GM15510 (cell line): ENCODE measurements around the gene FLT1.

Source experiments
- POLR2A ChIP-seq: IDR thresholded peaks from 3 replicates; pipeline ENCODE4 v1.6.1; 2011; ENCODE audit warnings: borderline replicate concordance; ENCODE audit not compliant: insufficient read length; ENCODE audit errors: extremely low read depth

Gene FLT1

DNA sequence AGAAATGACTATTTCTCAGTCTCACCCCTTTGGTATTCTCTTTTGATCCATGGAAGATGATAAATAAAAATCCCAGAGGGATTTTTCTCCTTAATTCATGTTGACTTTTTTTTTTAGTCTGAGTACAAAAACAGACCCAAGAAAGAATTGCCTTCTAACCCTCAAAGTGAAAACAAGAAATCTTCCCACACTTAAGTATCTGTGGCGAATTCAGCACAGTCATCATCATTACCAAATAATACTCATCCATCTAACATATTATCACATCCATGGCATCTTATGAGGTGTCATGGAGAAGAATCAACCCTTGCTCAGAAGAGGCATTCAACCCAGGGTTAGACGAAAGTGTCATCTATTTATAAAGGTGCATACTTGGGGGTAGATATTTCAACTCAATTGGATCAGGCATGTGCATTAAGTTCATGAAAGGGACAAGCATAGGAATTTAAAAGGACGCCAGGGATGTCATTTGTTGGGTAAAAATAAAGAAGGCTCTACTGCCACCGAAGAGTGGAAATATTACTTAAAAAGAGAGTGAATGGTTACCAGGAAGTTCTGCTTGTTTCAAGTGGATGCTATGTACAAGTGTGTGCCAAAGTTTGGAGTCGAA, 101.9 kb downstream of the FLT1 start:
- no peak for TF ChIP-seq POLR2A

DNA sequence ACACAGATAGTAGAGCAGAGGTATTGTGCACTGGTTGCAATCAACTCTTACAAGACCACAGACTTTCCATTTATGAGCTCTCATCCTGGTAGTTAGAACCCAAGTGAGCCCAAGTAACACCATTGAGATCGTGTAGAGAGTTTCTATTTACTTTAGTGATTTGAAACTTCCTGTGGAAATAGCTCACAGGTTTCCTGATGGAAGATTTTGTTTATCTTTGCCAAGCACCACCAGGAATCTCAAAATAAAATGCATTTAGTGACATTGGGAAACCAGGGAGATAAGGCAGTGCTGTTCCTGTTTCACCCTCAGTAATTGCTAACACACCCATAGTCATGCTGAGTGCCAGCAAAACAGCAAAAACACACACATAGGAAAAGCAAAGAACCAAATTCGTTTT, 102.5 kb downstream of the FLT1 start:
- TF ChIP-seq POLR2A, result no peak

DNA sequence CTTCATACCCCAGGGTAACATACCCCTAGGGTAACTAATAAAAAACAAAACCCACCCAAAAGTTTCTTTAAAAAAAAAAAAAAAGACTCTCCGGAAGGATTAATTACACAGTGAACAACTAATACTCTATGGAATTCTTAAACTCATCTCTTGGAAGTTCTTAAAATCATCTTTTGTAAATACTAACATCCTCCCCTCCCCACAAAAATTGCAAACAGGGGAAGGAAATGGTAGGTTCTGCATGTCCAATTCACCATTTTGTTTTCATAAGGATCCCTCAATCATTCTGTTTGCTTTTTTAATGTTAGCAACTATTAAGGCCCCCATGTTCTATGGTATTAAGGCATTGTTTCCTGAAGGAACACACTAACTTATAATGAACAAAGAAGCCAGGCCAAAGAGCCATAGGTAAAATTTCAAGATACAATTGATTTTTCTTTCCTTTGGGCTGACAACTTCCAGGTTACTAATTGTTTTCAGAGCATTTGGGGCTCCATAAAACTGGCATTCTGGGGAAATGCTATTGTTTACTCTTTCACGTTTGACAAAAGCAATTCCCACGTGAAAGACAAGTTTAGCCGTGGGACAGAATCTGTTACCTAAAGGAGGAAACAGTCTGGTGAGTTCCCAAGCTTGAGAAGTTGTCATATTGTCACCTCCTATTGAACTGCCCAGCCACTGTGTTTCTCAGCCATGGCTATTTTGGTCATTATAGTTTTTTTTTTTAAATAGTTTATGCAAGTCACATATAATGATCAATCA, 107.0 kb downstream of the FLT1 start:
- no peak for TF ChIP-seq POLR2A

DNA sequence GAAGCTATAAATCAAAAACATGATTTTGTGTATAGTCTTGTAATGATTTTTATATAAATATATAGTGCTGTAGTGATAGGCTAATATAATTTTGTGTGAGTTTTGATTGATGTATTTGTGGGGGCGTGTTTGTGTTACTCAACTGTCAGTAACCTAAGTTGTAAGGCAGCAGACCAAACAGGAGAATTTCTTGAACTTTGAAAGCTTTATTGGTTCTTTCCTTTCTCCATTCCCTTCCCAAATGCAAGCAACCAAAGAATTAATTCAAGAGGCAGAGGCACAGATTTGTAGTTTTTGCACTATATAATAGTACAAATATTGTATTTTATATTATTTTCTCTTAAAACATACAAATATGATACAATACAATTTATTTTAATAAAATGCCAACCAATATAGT, 109.6 kb downstream of the FLT1 start:
- no peak for TF ChIP-seq POLR2A

DNA sequence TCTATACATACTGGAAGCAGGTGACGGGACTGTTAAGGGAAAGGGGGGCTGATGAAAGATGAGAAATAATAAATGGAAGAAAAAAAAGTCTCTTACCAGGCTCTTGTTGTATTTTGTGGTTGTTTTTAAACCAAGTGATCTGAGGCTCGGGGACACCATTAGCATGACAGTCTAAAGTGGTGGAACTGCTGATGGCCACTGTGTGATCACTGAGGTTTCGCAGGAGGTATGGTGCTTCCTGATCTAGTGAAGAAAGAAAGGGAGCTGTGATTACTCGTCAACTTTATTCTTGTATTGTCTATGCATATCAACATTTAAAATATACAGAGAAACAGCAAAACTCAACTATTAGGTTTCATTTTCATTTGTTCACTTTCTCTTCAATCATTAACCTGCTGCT, 110.1 kb downstream of the FLT1 start:
- no peak for TF ChIP-seq POLR2A

DNA sequence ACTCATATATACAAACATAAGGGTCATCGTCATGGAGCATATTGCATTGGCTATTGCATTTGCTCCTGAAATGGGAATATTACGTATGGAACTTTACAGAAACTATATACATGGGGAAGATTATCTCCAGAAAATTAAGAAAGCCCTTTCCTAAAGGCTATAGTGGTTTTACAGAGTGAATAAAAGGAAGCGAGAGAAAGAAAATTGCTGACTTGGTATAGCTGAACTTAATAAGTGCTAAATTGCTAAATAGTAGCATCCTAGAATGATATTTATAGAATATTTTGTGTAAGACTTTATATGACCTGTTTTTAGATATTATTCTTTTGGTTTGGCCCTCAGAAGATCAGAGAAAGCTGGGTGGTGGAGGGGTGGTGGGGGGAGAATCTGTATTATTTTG, 114.6 kb downstream of the FLT1 start:
- TF ChIP-seq POLR2A, result no peak

DNA sequence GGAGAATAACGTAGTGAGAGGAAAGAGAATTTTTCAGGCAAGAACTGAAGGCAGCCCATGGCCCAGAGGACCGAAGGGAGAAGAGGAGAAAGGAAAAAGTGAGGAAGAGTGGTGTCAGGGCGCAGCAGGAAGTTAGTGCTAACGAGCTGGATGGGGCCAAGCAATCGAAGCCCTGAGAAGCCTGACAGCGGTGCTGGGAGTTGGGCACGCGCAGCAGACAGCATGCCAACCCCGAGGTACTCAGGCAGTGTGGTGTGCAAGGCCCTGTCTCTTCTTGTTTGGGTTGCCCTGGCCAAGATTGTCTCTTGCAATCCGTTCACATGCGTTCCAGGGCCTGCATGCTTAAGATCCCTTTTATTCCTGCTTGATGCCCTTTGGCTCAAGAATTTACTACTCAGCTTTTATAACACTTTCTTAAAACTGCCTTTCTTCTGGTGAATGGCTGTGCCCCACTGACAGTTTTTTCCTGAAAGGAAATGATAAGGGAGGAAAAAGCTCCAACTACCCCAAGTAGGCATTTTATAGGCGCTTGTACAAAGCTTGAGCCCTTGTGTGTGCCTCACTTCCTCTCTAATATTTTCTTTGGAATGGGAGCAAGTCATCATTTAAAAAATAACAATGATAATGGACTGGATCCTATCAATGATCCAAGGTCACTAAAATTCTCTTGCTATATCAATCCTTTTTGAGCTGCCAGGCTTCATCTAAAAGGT, 115.4 kb downstream of the FLT1 start:
- TF ChIP-seq POLR2A, result no peak

DNA sequence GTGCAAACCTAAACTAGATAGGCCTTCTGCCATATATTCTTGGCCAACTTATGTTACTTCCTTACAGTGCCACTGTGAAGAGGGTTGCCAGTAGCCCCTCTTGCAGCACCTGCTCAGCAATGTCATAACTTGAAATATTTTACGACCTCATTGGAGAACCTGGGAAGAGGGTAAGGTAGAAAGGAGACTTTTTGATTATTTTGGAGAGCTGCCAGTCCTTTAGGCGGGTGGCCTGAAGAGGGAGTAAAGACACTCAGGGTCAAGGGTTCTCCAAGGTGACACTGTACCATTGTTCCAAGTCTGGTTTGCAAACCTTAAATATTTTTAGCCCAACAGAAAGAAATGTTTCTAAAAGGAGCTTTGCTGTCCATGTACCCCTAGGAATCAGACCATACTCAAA, 118.3 kb downstream of the FLT1 start:
- no peak for TF ChIP-seq POLR2A

DNA sequence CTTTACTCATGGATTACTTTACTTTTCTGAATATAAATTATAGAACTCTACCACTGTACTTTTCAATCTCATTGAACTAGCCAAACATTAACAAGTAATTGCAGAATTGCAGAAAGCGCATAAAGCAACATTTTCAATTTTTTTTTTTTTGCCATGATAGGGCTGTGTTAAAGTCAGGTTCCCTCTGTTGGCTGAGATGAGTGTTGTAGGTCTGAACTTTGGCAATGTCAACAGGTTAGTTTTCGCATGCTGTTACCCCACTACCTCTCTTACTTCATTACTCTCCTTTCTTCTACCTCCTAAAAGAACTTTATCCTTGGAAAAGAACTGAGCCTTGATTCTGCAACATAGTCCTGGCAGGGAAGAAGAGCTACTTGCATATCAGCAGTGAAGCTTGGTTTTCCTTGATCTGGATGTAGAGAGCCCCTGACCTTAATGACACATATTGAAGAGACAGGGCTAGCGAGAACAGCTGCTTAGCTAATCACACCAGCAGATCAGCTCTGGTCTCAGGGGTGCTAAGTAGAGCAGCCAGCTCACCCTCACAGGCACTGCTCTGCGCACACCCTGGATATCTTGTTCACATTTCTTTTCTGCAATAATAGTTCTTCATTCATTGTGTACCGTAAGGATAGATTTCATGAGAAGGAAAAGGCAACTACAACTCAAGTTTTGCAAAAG, 119.5 kb downstream of the FLT1 start:
- TF ChIP-seq POLR2A, result no peak

DNA sequence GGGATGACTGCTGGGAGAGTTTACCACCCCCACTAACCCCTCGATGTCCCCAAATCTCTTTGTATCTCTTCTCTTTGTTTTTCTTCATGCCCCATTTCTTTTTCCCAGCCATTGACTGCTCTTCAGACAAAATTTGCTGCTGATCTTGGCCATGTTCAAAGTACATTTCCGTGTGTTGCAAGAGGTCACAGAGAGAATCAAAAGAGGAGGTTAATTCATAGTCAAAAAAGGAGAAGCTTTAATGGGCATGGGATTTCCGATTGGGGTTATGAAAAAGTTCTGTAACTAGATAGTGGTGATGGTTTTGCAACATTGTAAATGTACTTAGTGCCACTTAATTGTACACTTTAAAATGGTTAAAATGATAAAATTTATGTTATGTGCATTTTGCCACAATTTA, 121.1 kb downstream of the FLT1 start:
- no peak for TF ChIP-seq POLR2A

DNA sequence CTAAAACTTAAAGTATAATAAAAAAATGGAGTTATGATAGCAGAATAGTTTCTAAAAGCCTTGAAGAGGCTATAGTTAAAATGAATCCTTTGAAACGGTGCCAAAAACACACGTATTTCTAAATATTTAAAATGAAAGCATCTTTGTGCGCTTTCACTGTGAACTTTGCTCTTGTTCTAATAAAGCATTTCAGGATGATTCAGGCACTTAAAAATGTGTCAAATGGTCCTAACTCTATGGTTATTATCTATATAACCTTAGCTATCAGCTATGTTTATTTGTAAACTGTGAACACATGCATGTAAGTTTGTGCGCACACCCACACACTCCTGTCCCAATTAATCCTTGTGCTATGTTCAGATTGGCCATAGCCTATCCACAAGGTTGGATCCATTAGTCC, 124.5 kb downstream of the FLT1 start:
- TF ChIP-seq POLR2A, result no peak

DNA sequence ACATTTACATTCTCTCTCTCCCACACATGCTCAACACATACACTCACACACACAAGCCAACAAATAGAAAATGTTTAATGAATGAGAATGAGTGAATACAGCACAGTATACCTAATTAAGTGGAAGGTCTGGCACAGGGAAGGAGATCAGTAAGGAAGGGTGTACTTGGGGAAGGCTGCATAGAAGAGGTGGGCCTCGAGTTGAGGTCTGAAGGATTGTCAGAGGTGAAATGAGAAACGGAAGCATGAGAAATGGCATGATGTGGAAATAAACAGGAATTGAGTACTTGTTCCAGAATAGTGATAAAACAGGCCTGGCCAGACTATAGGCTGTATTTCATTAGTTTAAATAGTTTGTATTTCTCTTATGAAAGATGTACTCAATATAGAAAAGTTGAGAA, 136.2 kb downstream of the FLT1 start:
- no peak for TF ChIP-seq POLR2A

DNA sequence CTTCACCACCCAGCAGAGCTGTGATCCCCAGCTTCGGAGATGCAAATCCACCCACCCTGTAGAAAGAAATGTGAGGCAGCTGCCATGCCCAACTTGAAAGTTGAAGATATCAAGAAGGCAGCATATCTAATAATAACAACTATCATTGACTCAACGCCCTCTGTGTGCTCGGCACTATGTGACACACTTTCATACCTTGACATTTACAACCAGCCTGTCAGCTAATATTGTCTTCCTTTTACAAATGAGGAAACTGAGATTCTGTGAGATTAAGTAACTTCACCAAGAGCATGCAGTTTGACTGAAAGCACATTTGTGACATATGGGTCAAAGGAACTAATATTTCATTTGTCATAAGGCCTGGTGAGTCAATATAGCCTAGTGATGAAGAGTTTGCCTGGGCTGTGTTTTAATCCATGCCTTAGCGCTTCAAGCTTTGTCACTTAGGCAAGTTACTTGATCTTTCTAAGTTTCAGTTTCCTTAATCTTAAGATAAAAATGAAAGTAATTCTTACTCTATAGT, 137.0 kb downstream of the FLT1 start:
- TF ChIP-seq POLR2A, result no peak

DNA sequence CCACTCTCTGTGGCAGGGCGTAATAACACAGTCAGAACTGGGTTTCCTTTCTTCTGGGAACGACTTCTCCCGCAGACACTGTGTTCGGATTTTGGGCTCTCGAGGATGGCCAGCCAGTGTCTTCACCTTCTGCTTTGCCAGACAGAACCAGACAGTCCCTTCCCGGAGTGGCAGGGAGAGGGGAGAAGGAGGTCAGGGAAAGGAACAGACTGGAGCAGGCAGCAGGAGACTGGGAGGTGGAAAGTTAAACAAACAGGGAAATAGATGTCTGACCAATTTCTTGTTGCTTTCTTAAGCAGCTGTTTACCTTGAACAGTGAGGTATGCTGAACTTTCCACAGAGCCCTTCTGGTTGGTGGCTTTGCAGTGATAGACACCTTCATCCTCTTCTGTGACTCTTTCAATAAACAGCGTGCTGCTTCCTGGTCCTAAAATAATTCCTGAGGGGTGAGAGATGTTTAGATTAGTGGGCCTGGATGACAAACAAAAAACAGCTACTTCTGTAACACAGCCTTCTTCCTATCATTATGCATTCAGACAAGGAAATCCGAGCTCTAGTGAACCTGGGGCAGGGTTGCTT, 137.6 kb downstream of the FLT1 start:
- TF ChIP-seq POLR2A, result no peak
